BJ (cell line): Measurements from ENCODE around the gene BICC1. TPM values are rescaled to one million over a fixed set of nuclear protein-coding genes. Genes with fewer than 3 reads are reported as not detected.

Experiments
- CTCF ChIA-PET: fragments of 350-600 bp; formaldehyde crosslinking; extraction: SDS; loops from one replicate; lab custom pipeline; 2021; ENCODE audit warnings: antibody characterized with exemption, inconsistent platforms; lab: Yijun Ruan, JAX
- POLR2A ChIA-PET: fragments of 300-600 bp; sonication (Branson Sonifier 250); formaldehyde crosslinking; extraction: SDS; loops from one replicate; lab custom pipeline; 2021; ENCODE audit warnings: antibody characterized with exemption; lab: Charles Lee
- DNase-seq: peaks from one replicate; pipeline ENCODE4 v3.0.0-alpha.2; 2011; ENCODE audit warnings: low read depth
- H3K27me3 ChIP-seq: 2 replicates; pipeline ENCODE4 v1.6.0; 2011; ENCODE audit warnings: low read length; ENCODE audit not compliant: control insufficient read depth, insufficient read depth
- H3K36me3 ChIP-seq: 2 replicates; pipeline ENCODE4 v1.5.1; 2011; ENCODE audit warnings: low read length; ENCODE audit not compliant: control insufficient read depth, insufficient read depth
- H3K4me3 ChIP-seq: 2 replicates; pipeline ENCODE4 v1.5.1; 2011; ENCODE audit warnings: low read depth, mild to moderate bottlenecking, control low read depth, low read length
- polyA plus RNA-seq: library from polyadenylated mRNA; depleted of rRNA; stranded (reverse); fragments of >200 nt; gene quantifications from 2 replicates; pipeline ENCODE4 v1.2.3, GENCODE V29; 2011
- TF ChIP-seq, protein P1 (sequence below): IDR thresholded peaks from 2 replicates; pipeline ENCODE4 v1.5.1; 2011; ENCODE audit warnings: low read depth, mild to moderate bottlenecking, control low read depth, inconsistent platforms, low read length, moderate library complexity; ENCODE audit not compliant: insufficient read depth

BICC1 gene
- polyA plus RNA-seq, 1 experiment, result 27.0 TPM

DNA sequence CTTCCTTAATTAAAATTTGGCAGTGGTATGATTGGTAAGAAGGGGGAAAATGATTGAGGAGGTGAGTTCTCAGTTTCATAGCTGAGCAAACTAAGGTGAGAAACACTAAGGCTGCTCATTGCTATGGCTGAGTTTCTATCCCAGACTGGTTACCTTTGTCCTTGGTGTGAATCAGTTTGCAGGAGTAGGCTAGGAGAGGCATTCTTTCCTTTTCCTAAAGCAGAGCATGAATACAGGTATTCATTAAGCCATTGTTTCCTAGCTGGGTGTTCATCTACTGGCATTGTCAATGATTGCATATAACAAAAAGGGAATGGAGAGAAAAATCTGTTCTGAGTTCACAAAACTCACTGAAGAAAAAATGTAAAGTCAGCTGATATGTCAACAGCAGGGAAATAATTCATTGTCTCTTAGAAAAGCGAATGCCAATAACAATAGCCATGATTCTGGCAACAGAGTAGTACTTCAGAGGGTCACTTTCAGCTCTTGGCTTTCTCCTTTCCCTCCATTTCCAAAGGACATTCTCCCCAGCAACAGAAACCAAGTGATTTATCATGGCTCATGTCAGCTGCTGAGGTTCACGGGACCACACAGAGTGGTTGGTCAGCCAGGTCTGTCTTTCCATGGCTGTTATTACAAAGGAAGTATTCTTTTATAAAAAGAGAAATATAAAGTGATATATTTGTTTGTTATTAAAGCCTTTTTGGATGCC, 234.0 kb downstream of the BICC1 start:
- H3K36me3 ChIP-seq, result no peaks in the 10 kb centered on the region
- POLR2A ChIA-PET, result no interaction called here
- H3K4me3 ChIP-seq, result no peak overlapping the region
- DNase-seq, result no peak
- no peaks in the 10 kb centered on the region for H3K27me3 ChIP-seq
- TF ChIP-seq, protein P1, sequence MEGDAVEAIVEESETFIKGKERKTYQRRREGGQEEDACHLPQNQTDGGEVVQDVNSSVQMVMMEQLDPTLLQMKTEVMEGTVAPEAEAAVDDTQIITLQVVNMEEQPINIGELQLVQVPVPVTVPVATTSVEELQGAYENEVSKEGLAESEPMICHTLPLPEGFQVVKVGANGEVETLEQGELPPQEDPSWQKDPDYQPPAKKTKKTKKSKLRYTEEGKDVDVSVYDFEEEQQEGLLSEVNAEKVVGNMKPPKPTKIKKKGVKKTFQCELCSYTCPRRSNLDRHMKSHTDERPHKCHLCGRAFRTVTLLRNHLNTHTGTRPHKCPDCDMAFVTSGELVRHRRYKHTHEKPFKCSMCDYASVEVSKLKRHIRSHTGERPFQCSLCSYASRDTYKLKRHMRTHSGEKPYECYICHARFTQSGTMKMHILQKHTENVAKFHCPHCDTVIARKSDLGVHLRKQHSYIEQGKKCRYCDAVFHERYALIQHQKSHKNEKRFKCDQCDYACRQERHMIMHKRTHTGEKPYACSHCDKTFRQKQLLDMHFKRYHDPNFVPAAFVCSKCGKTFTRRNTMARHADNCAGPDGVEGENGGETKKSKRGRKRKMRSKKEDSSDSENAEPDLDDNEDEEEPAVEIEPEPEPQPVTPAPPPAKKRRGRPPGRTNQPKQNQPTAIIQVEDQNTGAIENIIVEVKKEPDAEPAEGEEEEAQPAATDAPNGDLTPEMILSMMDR, result no peak
- CTCF ChIA-PET, result no interaction called here

DNA sequence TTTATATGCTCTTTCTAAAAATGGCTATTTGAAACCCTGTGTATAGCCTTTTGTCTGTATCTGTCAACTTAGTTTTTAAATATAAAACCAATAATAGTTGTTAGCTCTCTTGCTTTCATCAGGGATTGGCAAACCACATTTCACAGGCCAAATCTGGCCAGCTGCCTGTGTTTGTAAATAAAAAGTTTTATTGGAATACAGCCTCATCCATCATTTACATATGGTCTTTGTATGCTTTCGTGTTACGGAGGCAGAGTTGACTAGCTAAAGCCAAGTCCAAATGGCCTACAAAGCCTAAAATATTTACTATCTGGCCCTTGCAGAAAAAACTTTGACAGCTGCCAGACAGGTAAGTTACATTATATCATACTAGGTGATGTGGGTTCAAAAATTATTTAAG, 235.0 kb downstream of the BICC1 start:
- CTCF ChIA-PET, result no interaction called here
- POLR2A ChIA-PET, result no interaction called here
- H3K4me3 ChIP-seq, result no peak overlapping the region
- TF ChIP-seq, protein P1, result no peak
- no peak for DNase-seq
- no peaks in the 10 kb centered on the region for H3K36me3 ChIP-seq
- no peaks in the 10 kb centered on the region for H3K27me3 ChIP-seq

DNA sequence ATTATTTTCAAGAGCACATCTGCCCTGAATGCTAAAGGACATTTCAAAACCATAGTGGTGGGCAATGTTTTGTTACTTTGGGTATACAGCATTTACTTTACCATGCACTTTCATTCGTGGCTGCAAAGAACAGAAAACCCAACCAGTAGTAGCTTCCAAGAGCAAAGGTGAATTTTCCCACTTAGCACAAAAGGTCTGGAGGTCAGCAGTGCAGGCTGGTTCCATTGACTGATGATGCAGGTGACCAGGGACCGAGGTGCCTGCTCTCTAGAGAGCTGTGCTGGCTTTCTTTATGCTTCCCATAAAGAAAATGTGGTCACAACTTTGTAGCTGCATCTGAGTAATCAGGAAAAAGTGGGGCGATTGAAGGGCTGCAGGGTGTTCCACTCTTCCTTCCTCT, 240.0 kb downstream of the BICC1 start:
- POLR2A ChIA-PET, result no interaction called here
- CTCF ChIA-PET, result no interaction called here
- Histone ChIP-seq H3K27me3 (no peaks in the 10 kb centered on the region), H3K36me3 (no peaks in the 10 kb centered on the region), H3K4me3 (no peak overlapping the region)
- no peak for DNase-seq
- TF ChIP-seq, protein P1, result no peak

DNA sequence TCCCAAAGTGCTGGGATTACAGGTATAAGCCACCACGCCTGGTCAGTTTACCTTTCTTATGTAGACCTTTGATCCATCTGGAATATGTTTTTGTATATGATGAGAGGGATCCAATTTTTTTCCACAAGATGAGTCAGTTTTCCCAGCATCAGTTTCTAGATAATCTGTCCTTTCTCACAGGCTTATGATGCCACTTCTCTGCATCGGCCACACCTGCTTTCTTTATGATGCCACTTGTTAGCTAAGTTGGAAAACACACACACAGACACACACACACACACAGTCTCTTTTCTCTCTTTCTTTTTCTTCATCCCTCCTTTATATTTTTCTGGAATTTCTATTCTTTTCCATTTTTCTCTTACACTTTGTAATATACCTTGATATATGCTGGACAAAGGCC, 240.8 kb downstream of the BICC1 start:
- Histone ChIP-seq H3K4me3 (no peak overlapping the region), H3K36me3 (no peaks in the 10 kb centered on the region), H3K27me3 (no peaks in the 10 kb centered on the region)
- ChIA-PET CTCF (interaction anchor here (1.5 kb wide), 1 partner anchor 8 kb away, joined by 4 read pairs; no protein-coding TSS in a partner anchor), POLR2A (no interaction called here)
- TF ChIP-seq, protein P1, result no peak
- no peak for DNase-seq

DNA sequence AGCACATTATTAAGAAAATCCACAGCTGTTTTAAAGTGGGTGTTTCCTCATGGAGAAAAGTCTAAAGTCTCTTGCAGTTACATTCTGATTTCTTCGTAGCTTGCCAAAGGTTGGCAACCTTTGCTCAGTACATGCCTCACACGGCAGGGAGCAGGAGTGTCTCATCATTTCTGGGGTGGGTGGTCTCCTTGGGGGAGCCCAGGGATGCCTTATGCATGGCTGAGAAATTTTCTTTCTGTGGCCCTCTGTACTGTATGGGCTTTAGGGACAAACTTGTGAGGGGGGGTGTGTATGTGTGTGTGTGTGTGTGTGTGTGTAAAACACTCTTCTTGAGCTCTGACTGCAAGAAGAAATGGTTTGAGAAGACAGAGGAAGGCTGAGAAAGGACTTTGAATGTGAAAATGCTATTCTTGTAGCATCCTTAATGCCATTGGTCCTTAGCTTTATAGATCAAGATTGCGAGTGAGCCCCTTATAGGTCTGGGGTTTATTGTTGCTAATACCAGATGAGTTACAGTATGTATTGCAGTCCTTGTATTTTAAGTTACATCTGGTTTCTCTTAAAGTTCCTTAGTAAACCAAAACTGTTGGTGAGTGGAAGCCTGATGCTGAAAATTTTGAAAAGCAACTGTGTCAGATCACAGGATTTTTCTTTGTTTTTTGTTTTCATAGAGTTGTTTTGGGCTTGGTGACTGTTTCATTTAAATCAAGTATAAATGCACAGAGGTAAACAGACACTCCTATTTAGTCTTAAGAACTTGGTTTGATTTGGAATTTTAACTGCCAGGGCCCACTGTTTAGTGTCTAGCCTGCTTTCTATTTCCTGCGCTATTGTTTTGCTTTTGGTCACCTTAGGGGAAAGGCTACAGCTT, 242.0 kb downstream of the BICC1 start:
- Histone ChIP-seq H3K36me3 (no peaks in the 10 kb centered on the region), H3K27me3 (no peaks in the 10 kb centered on the region), H3K4me3 (no peak overlapping the region)
- DNase-seq, result no peak
- TF ChIP-seq, protein P1, result no peak
- CTCF ChIA-PET, result interaction anchor here (1.2 to 1.5 kb wide), 2 partner anchors 9 to 16 kb away, joined by 3 to 4 read pairs; no protein-coding TSS in a partner anchor
- POLR2A ChIA-PET, result no interaction called here
